ENCODE data around the gene MEIS3.
"Not testable (repeated sequence)": the region's sequence is repeated elsewhere in the genome, so short reads cannot be mapped to it uniquely, and the experiment has no call there.

DNA sequence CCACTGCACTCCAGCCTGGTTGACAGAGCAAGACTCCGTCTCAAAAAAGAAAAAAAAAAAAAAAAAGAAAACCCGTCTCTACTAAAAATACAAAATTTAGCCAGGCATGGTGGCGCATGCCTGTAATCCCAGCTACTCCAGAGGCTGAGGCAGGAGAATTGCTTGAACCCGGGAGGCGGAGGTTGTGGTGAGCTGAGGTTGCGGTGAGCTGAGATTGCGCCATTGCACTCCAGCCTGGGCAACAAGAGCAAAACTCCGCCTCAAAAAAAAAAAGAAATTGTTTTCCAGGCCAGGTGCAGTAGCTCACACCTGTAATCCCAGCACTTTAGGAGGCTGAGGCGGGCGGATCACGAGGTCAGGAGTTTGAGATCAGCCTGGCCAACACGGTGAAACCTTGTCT, 32.7 kb downstream of the MEIS3 start:
- TF ChIP-seq, protein P1, sequence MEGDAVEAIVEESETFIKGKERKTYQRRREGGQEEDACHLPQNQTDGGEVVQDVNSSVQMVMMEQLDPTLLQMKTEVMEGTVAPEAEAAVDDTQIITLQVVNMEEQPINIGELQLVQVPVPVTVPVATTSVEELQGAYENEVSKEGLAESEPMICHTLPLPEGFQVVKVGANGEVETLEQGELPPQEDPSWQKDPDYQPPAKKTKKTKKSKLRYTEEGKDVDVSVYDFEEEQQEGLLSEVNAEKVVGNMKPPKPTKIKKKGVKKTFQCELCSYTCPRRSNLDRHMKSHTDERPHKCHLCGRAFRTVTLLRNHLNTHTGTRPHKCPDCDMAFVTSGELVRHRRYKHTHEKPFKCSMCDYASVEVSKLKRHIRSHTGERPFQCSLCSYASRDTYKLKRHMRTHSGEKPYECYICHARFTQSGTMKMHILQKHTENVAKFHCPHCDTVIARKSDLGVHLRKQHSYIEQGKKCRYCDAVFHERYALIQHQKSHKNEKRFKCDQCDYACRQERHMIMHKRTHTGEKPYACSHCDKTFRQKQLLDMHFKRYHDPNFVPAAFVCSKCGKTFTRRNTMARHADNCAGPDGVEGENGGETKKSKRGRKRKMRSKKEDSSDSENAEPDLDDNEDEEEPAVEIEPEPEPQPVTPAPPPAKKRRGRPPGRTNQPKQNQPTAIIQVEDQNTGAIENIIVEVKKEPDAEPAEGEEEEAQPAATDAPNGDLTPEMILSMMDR (conservative IDR thresholded peaks at IDR 0.05 in 1 of 2, IDR thresholded peaks at IDR 0.05 in 1 of 2; ENCODE audit: low read depth in 1 of 2, low read length in 2 of 2): not testable (repeated sequence)
- not testable (repeated sequence) for TF ChIP-seq EZH2 (IDR thresholded peaks at IDR 0.05; ENCODE audit: low read length, missing control alignments)
